Measurements from ENCODE around the gene UGT2B17. TPM values are rescaled to one million over a fixed set of nuclear protein-coding genes. Genes with fewer than 3 reads are reported as not detected.
"Not testable (repeated sequence)": the region's sequence is repeated elsewhere in the genome, so short reads cannot be mapped to it uniquely, and the experiment has no call there.

The UGT2B17 gene
- polyA plus RNA-seq, 1 donor (not counting 4 experiments of a cell fraction or from before 2014, with no cell fraction given), result not detected

DNA sequence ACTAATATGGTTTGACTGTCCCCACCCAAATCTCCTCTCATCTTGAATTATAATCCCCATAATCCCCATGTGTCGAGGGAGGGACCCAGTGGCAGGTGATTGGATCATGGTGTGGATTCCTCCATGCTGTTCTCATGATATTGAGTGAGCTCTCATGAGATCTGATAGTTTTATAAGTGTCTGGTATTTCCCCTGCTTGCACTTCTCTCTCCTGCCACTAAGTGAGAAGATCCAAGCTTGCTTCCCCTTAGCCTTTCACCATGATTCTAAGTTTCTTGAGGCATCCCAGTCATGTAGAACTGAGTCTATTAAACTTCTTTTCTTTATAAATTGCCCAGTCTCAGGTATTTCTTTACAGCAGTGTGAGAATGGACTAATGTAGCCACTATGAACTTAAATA, 9.8 kb downstream of the UGT2B17 start:
- H2AFZ ChIP-seq (ENCODE audit: control insufficient read depth, low read length); H3K27me3 ChIP-seq (ENCODE audit: control insufficient read depth, extremely low read depth, insufficient read depth, low read length); H4K20me1 ChIP-seq (ENCODE audit: control insufficient read depth, extremely low read depth, insufficient read depth, low read length); H3K4me3 ChIP-seq (ENCODE audit: control insufficient read depth in 2 of 3, extremely low read depth in 1 of 3, insufficient read depth in 2 of 3, low read depth in 1 of 3, low read length in 3 of 3); H3K36me3 ChIP-seq (ENCODE audit: control insufficient read depth in 2 of 2, extremely low read depth in 1 of 2, insufficient read depth in 2 of 2, low read length in 2 of 2); H3K9me1 ChIP-seq (ENCODE audit: control insufficient read depth, extremely low read depth, insufficient read depth, low read length); H3K9ac ChIP-seq (ENCODE audit: control insufficient read depth, extremely low read depth, insufficient read depth, low read length); dilution Hi-C loops (cut with MboI; ENCODE audit: extremely low pct_ligation_motif_present, low sequenced_read_pairs); H3K27ac ChIP-seq (ENCODE audit: control insufficient read depth, insufficient read depth, low read length); H3K4me1 ChIP-seq (ENCODE audit: control insufficient read depth, extremely low read depth, insufficient read depth, low read length); H3K79me2 ChIP-seq (ENCODE audit: control insufficient read depth, insufficient read depth, low read length); H3K4me2 ChIP-seq (ENCODE audit: control insufficient read depth, extremely low read depth, insufficient read depth, low read depth, low read length); DNase-seq (ENCODE audit: low read depth, low spot score); H3K9me3 ChIP-seq (ENCODE audit: control insufficient read depth, low read depth, low read length): not testable (repeated sequence)
- FAIRE-seq, result peak; percentile 41

DNA sequence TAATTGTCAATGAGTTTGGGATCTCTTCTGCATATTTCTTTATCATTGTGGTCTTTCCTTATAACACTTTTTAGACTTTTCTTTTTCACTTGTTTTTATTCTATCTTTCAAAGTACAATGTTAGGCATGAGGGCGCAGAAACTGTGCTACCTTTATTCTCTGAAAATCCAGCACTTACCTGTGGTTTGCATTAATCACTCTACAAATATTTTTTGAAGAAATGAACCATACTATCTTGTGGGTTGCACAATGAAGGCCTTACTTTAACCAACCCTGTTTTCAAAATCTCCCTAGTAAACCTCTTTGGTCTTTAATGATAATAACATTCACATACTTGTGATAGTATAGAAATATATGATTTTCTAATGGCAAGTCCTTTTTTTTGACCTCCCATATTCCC, 11.0 kb downstream of the UGT2B17 start:
- H4K20me1 ChIP-seq (ENCODE audit: control insufficient read depth, extremely low read depth, insufficient read depth, low read length); H3K9ac ChIP-seq (ENCODE audit: control insufficient read depth, extremely low read depth, insufficient read depth, low read length); H3K9me3 ChIP-seq (ENCODE audit: control insufficient read depth, low read depth, low read length); H2AFZ ChIP-seq (ENCODE audit: control insufficient read depth, low read length); H3K9me1 ChIP-seq (ENCODE audit: control insufficient read depth, extremely low read depth, insufficient read depth, low read length); dilution Hi-C loops (cut with MboI; ENCODE audit: extremely low pct_ligation_motif_present, low sequenced_read_pairs); DNase-seq (ENCODE audit: low read depth, low spot score); H3K4me3 ChIP-seq (ENCODE audit: control insufficient read depth in 2 of 3, extremely low read depth in 1 of 3, insufficient read depth in 2 of 3, low read depth in 1 of 3, low read length in 3 of 3); H3K4me2 ChIP-seq (ENCODE audit: control insufficient read depth, extremely low read depth, insufficient read depth, low read depth, low read length); H3K4me1 ChIP-seq (ENCODE audit: control insufficient read depth, extremely low read depth, insufficient read depth, low read length); FAIRE-seq; H3K27ac ChIP-seq (ENCODE audit: control insufficient read depth, insufficient read depth, low read length); H3K36me3 ChIP-seq (ENCODE audit: control insufficient read depth in 2 of 2, extremely low read depth in 1 of 2, insufficient read depth in 2 of 2, low read length in 2 of 2); H3K79me2 ChIP-seq (ENCODE audit: control insufficient read depth, insufficient read depth, low read length); H3K27me3 ChIP-seq (ENCODE audit: control insufficient read depth, extremely low read depth, insufficient read depth, low read length): not testable (repeated sequence)

DNA sequence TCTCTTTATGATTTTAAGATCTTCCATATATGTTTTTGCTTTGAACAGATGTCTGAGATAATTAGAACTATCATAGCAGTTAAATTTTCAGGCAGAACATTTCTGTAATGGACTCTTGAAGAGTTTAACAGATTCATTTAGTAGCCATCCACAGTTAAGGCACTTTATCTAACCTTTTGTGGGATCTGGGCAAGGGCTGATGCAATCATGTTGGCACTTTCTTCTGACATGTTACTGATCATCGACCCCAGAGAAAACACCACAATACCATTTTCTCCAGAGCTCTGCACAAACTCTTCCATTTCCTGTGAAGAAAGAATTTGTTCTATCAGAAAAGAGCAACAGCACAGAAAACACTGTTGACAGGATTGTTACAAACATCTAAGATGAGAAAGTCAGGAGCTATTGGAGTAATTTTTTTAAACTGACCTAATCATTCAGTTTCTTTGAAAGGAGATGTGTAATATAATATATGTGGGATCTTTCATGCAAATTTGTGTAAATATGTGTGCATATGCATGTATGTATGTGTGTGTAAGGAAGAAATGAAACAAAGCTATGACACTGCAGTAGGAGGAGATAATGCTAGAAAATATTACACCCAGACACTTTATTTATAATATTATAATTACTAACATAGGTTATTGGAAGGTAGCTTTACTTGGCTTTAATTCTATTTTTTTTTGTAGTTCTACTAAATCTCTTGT, 15.6 kb downstream of the UGT2B17 start:
- H3K9me3 ChIP-seq (ENCODE audit: control insufficient read depth, low read depth, low read length); H3K4me3 ChIP-seq (ENCODE audit: control insufficient read depth in 2 of 3, extremely low read depth in 1 of 3, insufficient read depth in 2 of 3, low read depth in 1 of 3, low read length in 3 of 3); H4K20me1 ChIP-seq (ENCODE audit: control insufficient read depth, extremely low read depth, insufficient read depth, low read length); H3K4me1 ChIP-seq (ENCODE audit: control insufficient read depth, extremely low read depth, insufficient read depth, low read length); H3K9ac ChIP-seq (ENCODE audit: control insufficient read depth, extremely low read depth, insufficient read depth, low read length); H2AFZ ChIP-seq (ENCODE audit: control insufficient read depth, low read length); H3K4me2 ChIP-seq (ENCODE audit: control insufficient read depth, extremely low read depth, insufficient read depth, low read depth, low read length); H3K9me1 ChIP-seq (ENCODE audit: control insufficient read depth, extremely low read depth, insufficient read depth, low read length); H3K79me2 ChIP-seq (ENCODE audit: control insufficient read depth, insufficient read depth, low read length); H3K27me3 ChIP-seq (ENCODE audit: control insufficient read depth, extremely low read depth, insufficient read depth, low read length); dilution Hi-C loops (cut with MboI; ENCODE audit: extremely low pct_ligation_motif_present, low sequenced_read_pairs); FAIRE-seq; H3K27ac ChIP-seq (ENCODE audit: control insufficient read depth, insufficient read depth, low read length); H3K36me3 ChIP-seq (ENCODE audit: control insufficient read depth in 2 of 2, extremely low read depth in 1 of 2, insufficient read depth in 2 of 2, low read length in 2 of 2); DNase-seq (ENCODE audit: low read depth, low spot score): not testable (repeated sequence)

DNA sequence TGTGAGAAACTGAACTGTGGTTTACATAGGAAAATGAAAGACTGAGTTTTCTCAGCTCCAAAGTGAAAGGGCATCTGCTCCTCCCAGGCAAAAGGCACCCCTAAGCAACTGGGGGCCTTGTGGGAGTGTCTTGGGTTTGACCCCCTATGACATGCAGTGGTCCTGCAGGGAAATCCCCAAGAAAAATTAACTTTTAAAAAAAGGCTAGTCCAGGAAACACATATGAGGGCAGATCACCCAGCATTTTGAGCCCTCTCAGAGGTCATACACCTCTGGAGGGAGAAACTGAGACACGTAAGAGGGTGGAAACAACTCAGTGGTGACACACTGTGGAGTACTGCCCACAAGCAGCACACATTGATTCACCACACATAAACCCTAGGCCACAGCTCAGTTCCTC, 22.3 kb downstream of the UGT2B17 start:
- H3K79me2 ChIP-seq (ENCODE audit: control insufficient read depth, insufficient read depth, low read length); H3K9me3 ChIP-seq (ENCODE audit: control insufficient read depth, low read depth, low read length); H3K36me3 ChIP-seq (ENCODE audit: control insufficient read depth in 2 of 2, extremely low read depth in 1 of 2, insufficient read depth in 2 of 2, low read length in 2 of 2); H3K9me1 ChIP-seq (ENCODE audit: control insufficient read depth, extremely low read depth, insufficient read depth, low read length); FAIRE-seq; H3K4me1 ChIP-seq (ENCODE audit: control insufficient read depth, extremely low read depth, insufficient read depth, low read length); H2AFZ ChIP-seq (ENCODE audit: control insufficient read depth, low read length); H3K27ac ChIP-seq (ENCODE audit: control insufficient read depth, insufficient read depth, low read length); dilution Hi-C loops (cut with MboI; ENCODE audit: extremely low pct_ligation_motif_present, low sequenced_read_pairs); H3K27me3 ChIP-seq (ENCODE audit: control insufficient read depth, extremely low read depth, insufficient read depth, low read length); DNase-seq (ENCODE audit: low read depth, low spot score); H3K4me3 ChIP-seq (ENCODE audit: control insufficient read depth in 2 of 3, extremely low read depth in 1 of 3, insufficient read depth in 2 of 3, low read depth in 1 of 3, low read length in 3 of 3); H3K4me2 ChIP-seq (ENCODE audit: control insufficient read depth, extremely low read depth, insufficient read depth, low read depth, low read length); H3K9ac ChIP-seq (ENCODE audit: control insufficient read depth, extremely low read depth, insufficient read depth, low read length); H4K20me1 ChIP-seq (ENCODE audit: control insufficient read depth, extremely low read depth, insufficient read depth, low read length): not testable (repeated sequence)

All from keratinocyte (primary cell).